Activated CD4-positive, alpha-beta T cell treated with anti-CD3 and anti-CD28 coated beads, Interleukin-2, amount 50 U/mL, for 1 hour (primary cell): Measurements from ENCODE around the gene MCOLN1.

Experiments
- DNase-seq: peaks from one replicate; pipeline ENCODE4 v3.0.0-alpha.2; 2020

MCOLN1 gene

GRCh38 chr19:7522072-7522922, at the start of gene MCOLN1:
Gene MCOLN1, plus strand, starts transcription at chr19:7522624. Its CDS starts 127 bp downstream, at chr19:7522751.
- peak; percentile 100 for DNase-seq

- no peak for DNase-seq
Observed at GRCh38 chr19:7475665-7476064, 46.8 kb upstream of the MCOLN1 start.

- DNase-seq, result no peak
Observed at GRCh38 chr19:7476241-7476640, 46.2 kb upstream of the MCOLN1 start.

- DNase-seq, result no peak
Observed at GRCh38 chr19:7476777-7477494, 45.5 kb upstream of the MCOLN1 start.

- no peak for DNase-seq
Observed at GRCh38 chr19:7477758-7478157, 44.7 kb upstream of the MCOLN1 start.

GRCh38 chr19:7478173-7478842, 44.1 kb upstream of the MCOLN1 start:
- DNase-seq, result no peak

GRCh38 chr19:7478843-7479227, 43.6 kb upstream of the MCOLN1 start:
- no peak for DNase-seq

- no peak for DNase-seq
Observed at GRCh38 chr19:7480222-7480969, 42.0 kb upstream of the MCOLN1 start.

- DNase-seq, result no peak
Observed at GRCh38 chr19:7480970-7481255, 41.5 kb upstream of the MCOLN1 start.

- no peak for DNase-seq
Observed at GRCh38 chr19:7482584-7483439, 39.6 kb upstream of the MCOLN1 start.

GRCh38 chr19:7483720-7484201, 38.7 kb upstream of the MCOLN1 start:
- no peak for DNase-seq

GRCh38 chr19:7486923-7487322, 35.5 kb upstream of the MCOLN1 start:
- DNase-seq, result no peak

- peak; percentile 90 for DNase-seq
Observed at GRCh38 chr19:7488736-7489353, 33.6 kb upstream of the MCOLN1 start, which contains the start of gene PEX11G. Gene PEX11G, minus strand, starts transcription at chr19:7489035. Its CDS starts 25 bp downstream, at chr19:7489010.

GRCh38 chr19:7489609-7490044, 32.8 kb upstream of the MCOLN1 start:
- no peak for DNase-seq

GRCh38 chr19:7492142-7492541, 30.3 kb upstream of the MCOLN1 start:
- no peak for DNase-seq

GRCh38 chr19:7492558-7492957, 29.9 kb upstream of the MCOLN1 start:
- no peak for DNase-seq

GRCh38 chr19:7494416-7495098, 27.9 kb upstream of the MCOLN1 start:
- no peak for DNase-seq

GRCh38 chr19:7497292-7497691, 25.1 kb upstream of the MCOLN1 start:
- no peak for DNase-seq

- DNase-seq, result peak; percentile 29
Observed at GRCh38 chr19:7500811-7501450, 21.5 kb upstream of the MCOLN1 start.

GRCh38 chr19:7502552-7502951, 19.9 kb upstream of the MCOLN1 start:
- DNase-seq, result no peak
